Mesenchymal stem cell (in vitro differentiated cells and primary cell): ENCODE measurements around the gene ZNF469.

Experiments used
- DNase-seq: peaks from one replicate; pipeline ENCODE4 v3.0.0-alpha.2; 2013
- H2AFZ ChIP-seq: one replicate; pipeline ENCODE4 v1.6.1; 2013; ENCODE audit warnings: low read depth, mild to moderate bottlenecking, control low read depth, inconsistent platforms, low read length, moderate library complexity
- H2AK5ac ChIP-seq: 2 replicates; pipeline ENCODE4 v1.6.1; 2013; ENCODE audit warnings: low read length, moderate library complexity, mild to moderate bottlenecking, inconsistent platforms; ENCODE audit not compliant: severe bottlenecking
- H2BK120ac ChIP-seq: one replicate; pipeline ENCODE4 v1.6.1; 2013; ENCODE audit warnings: low read depth, mild to moderate bottlenecking, inconsistent platforms, low read length, moderate library complexity
- H2BK12ac ChIP-seq, 2 experiments: one replicate each; pipeline ENCODE4 v1.6.1; 2013; ENCODE audit warnings: inconsistent platforms in 2 of 2, low read length in 2 of 2, mild to moderate bottlenecking in 2 of 2, moderate library complexity in 2 of 2, control low read depth in 1 of 2
- H2BK15ac ChIP-seq: one replicate; pipeline ENCODE4 v1.6.1; 2013; ENCODE audit warnings: mild to moderate bottlenecking, low read depth, inconsistent platforms; ENCODE audit not compliant: poor library complexity, severe bottlenecking
- H2BK5ac ChIP-seq: 2 replicates; pipeline ENCODE4 v1.6.1; 2013; ENCODE audit warnings: low read depth, mild to moderate bottlenecking, low read length, control low read depth, inconsistent platforms; ENCODE audit not compliant: poor library complexity, severe bottlenecking
- H3K14ac ChIP-seq, 2 experiments: one replicate each; pipeline ENCODE4 v1.6.1; 2013; ENCODE audit warnings: inconsistent platforms in 2 of 2, low read length in 2 of 2, control low read depth in 1 of 2, mild to moderate bottlenecking in 1 of 2, moderate library complexity in 1 of 2
- H3K18ac ChIP-seq, 2 experiments: one replicate each; pipeline ENCODE4 v1.6.1; 2013; ENCODE audit warnings: inconsistent platforms in 2 of 2, low read length in 2 of 2, control low read depth in 1 of 2, low read depth in 1 of 2, mild to moderate bottlenecking in 1 of 2
- H3K23ac ChIP-seq, 2 experiments: one replicate each; pipeline ENCODE4 v1.6.1; 2013; ENCODE audit warnings: inconsistent platforms in 2 of 2, low read length in 2 of 2, mild to moderate bottlenecking in 2 of 2, moderate library complexity in 2 of 2, control low read depth in 1 of 2
- H3K27ac ChIP-seq: 2 replicates; pipeline ENCODE4 v1.5.1; 2013; ENCODE audit warnings: mild to moderate bottlenecking, moderate library complexity, low read length, control low read depth, inconsistent platforms; ENCODE audit not compliant: poor library complexity, severe bottlenecking
- H3K27me3 ChIP-seq, 2 experiments: 2 replicates each; pipeline versions ENCODE4 v1.6.1 to v1.7.0; 2013; ENCODE audit warnings: low read length in 2 of 2, mild to moderate bottlenecking in 2 of 2, moderate library complexity in 2 of 2, control low read depth in 1 of 2, inconsistent platforms in 1 of 2; ENCODE audit not compliant: control insufficient read depth in 1 of 2, insufficient read depth in 1 of 2
- H3K36me3 ChIP-seq, 2 experiments: 2 replicates each; pipeline versions ENCODE4 v1.6.1 to v1.7.0; 2013; ENCODE audit warnings: low read length in 2 of 2, control low read depth in 1 of 2, inconsistent platforms in 1 of 2, low read depth in 1 of 2, mild to moderate bottlenecking in 1 of 2; ENCODE audit not compliant: insufficient read depth in 2 of 2, control insufficient read depth in 1 of 2
- H3K4ac ChIP-seq, 2 experiments: one replicate each; pipeline ENCODE4 v1.6.1; 2013; ENCODE audit warnings: inconsistent platforms in 2 of 2, low read length in 2 of 2, mild to moderate bottlenecking in 2 of 2, moderate library complexity in 2 of 2, control low read depth in 1 of 2, low read depth in 1 of 2
- H3K4me1 ChIP-seq: 2 replicates; pipeline ENCODE4 v1.6.1; 2013; ENCODE audit warnings: low read depth, low read length, control low read depth; ENCODE audit not compliant: control insufficient read depth, insufficient read depth
- H3K4me2 ChIP-seq: 2 replicates; pipeline ENCODE4 v1.6.1; 2013; ENCODE audit warnings: low read length, mild to moderate bottlenecking, inconsistent platforms; ENCODE audit not compliant: poor library complexity, severe bottlenecking
- H3K4me3 ChIP-seq, 2 experiments: 2 replicates each; pipeline versions ENCODE4 v1.5.1 to v1.7.0; 2013; ENCODE audit warnings: low read length in 2 of 2, mild to moderate bottlenecking in 2 of 2, control low read depth in 1 of 2, low read depth in 1 of 2; ENCODE audit not compliant: insufficient read depth in 1 of 2
- H3K79me1 ChIP-seq: replicated peaks from 2 replicates; pipeline ENCODE4 v1.6.1; 2013; ENCODE audit warnings: mild to moderate bottlenecking, control low read depth, low read length, inconsistent platforms; ENCODE audit not compliant: poor library complexity, severe bottlenecking
- H3K9ac ChIP-seq: 2 replicates; pipeline ENCODE4 v1.7.0; 2013; ENCODE audit warnings: mild to moderate bottlenecking, low read length, moderate library complexity
- H3K9me3 ChIP-seq: 2 replicates; pipeline ENCODE4 v1.7.0; 2013; ENCODE audit warnings: mild to moderate bottlenecking, low read length; ENCODE audit not compliant: control insufficient read depth
- H4K8ac ChIP-seq: one replicate; pipeline ENCODE4 v1.6.1; 2013; ENCODE audit warnings: inconsistent platforms, mild to moderate bottlenecking, low read length, moderate library complexity
- H4K91ac ChIP-seq: one replicate; pipeline ENCODE4 v1.6.1; 2013; ENCODE audit warnings: mild to moderate bottlenecking, low read length, inconsistent platforms
- WGBS: methylation state at CpG from one replicate; pipeline ENCODE4 v1.1.7; 2013; ENCODE audit warnings: mixed read lengths; 5-methylcytosine and 5-hydroxymethylcytosine counted together

ZNF469 gene

GRCh38 chr16:88414521-88415380 is 32.0 kb downstream of the ZNF469 start:
- WGBS = 91% methylated on average over 34 of the region's 34 CpGs
- DNase-seq = no peak

GRCh38 chr16:88415381-88415705 is 32.6 kb downstream of the ZNF469 start:
- no peak overlapping the region for H2AFZ ChIP-seq
- H2BK120ac ChIP-seq = no peak overlapping the region
- no peak overlapping the region for H3K4ac ChIP-seq
- no peak overlapping the region for H3K23ac ChIP-seq
- H2BK15ac ChIP-seq = no peak overlapping the region
- H3K79me1 ChIP-seq = peaks cover 3% of the 10 kb centered on the region
- H3K9ac ChIP-seq = no peak overlapping the region
- no peak for DNase-seq
- no peak overlapping the region for H3K4me3 ChIP-seq
- WGBS = 90% methylated on average over 5 of the region's 5 CpGs
- no peaks in the 10 kb centered on the region for H3K27me3 ChIP-seq
- peaks cover 10 to 15% of the 10 kb centered on the region in 2 experiments for H3K36me3 ChIP-seq
- peaks cover 4% of the 10 kb centered on the region for H3K4me1 ChIP-seq
- H4K91ac ChIP-seq = no peak overlapping the region
- peak overlapping the region; percentile 13 for H4K8ac ChIP-seq
- H3K18ac ChIP-seq = peak overlapping the region in 1 of 2 experiments; percentile 30
- H2AK5ac ChIP-seq = no peak overlapping the region
- no peak overlapping the region for H3K4me2 ChIP-seq
- H3K14ac ChIP-seq = no peak overlapping the region
- H2BK12ac ChIP-seq = no peak overlapping the region
- H2BK5ac ChIP-seq = no peak overlapping the region
- H3K27ac ChIP-seq = no peak overlapping the region
- H3K9me3 ChIP-seq = no peaks in the 10 kb centered on the region

More at GRCh38 chr16:88414521-88415380, 32.0 kb downstream of the ZNF469 start:
- H2AK5ac ChIP-seq = no peak overlapping the region
- no peak overlapping the region for H2BK15ac ChIP-seq
- peak overlapping the region in 1 of 2 experiments; percentile 30 for H3K18ac ChIP-seq
- peaks cover 4% of the 10 kb centered on the region for H3K4me1 ChIP-seq
- H3K9me3 ChIP-seq = no peaks in the 10 kb centered on the region
- H3K27me3 ChIP-seq = no peaks in the 10 kb centered on the region
- H2BK12ac ChIP-seq = no peak overlapping the region
- H3K23ac ChIP-seq = no peak overlapping the region
- H3K27ac ChIP-seq = no peak overlapping the region
- H3K4me2 ChIP-seq = no peak overlapping the region
- H3K4ac ChIP-seq = no peak overlapping the region
- no peak overlapping the region for H4K91ac ChIP-seq
- no peak overlapping the region for H2AFZ ChIP-seq
- H3K79me1 ChIP-seq = peaks cover 3% of the 10 kb centered on the region
- no peak overlapping the region for H3K4me3 ChIP-seq
- H3K9ac ChIP-seq = no peak overlapping the region
- H4K8ac ChIP-seq = peak overlapping the region; percentile 13
- H3K14ac ChIP-seq = no peak overlapping the region
- no peak overlapping the region for H2BK5ac ChIP-seq
- no peak overlapping the region for H2BK120ac ChIP-seq
- H3K36me3 ChIP-seq = peaks cover 8 to 15% of the 10 kb centered on the region in 2 experiments

GRCh38 chr16:88415713-88416323 is 33.1 kb downstream of the ZNF469 start:
- DNase-seq = no peak
- no peaks in the 10 kb centered on the region for H3K9me3 ChIP-seq
- no peak overlapping the region for H3K14ac ChIP-seq
- H4K91ac ChIP-seq = no peak overlapping the region
- no peak overlapping the region for H2BK15ac ChIP-seq
- no peak overlapping the region for H2AFZ ChIP-seq
- no peak overlapping the region for H3K9ac ChIP-seq
- peaks cover 3% of the 10 kb centered on the region for H3K79me1 ChIP-seq
- H2BK12ac ChIP-seq = no peak overlapping the region
- no peak overlapping the region for H3K4ac ChIP-seq
- no peak overlapping the region for H3K23ac ChIP-seq
- H3K4me3 ChIP-seq = no peak overlapping the region
- no peak overlapping the region for H3K27ac ChIP-seq
- no peak overlapping the region for H2BK120ac ChIP-seq
- H3K18ac ChIP-seq = no peak overlapping the region
- H3K36me3 ChIP-seq = peaks cover 8 to 12% of the 10 kb centered on the region in 2 experiments
- H3K4me2 ChIP-seq = no peak overlapping the region
- peaks cover 4% of the 10 kb centered on the region for H3K4me1 ChIP-seq
- 85% methylated on average over 26 of the region's 29 CpGs for WGBS
- H4K8ac ChIP-seq = peak overlapping the region; percentile 13
- H3K27me3 ChIP-seq = no peaks in the 10 kb centered on the region
- H2AK5ac ChIP-seq = no peak overlapping the region
- H2BK5ac ChIP-seq = no peak overlapping the region

- H3K9me3 ChIP-seq = no peaks in the 10 kb centered on the region
- H2AFZ ChIP-seq = no peak overlapping the region
- peaks cover 3% of the 10 kb centered on the region for H3K79me1 ChIP-seq
- no peak overlapping the region for H2BK5ac ChIP-seq
- no peak overlapping the region for H3K4me2 ChIP-seq
- H3K4ac ChIP-seq = no peak overlapping the region
- no peak overlapping the region for H3K18ac ChIP-seq
- H3K27me3 ChIP-seq = no peaks in the 10 kb centered on the region
- peaks cover 4% of the 10 kb centered on the region for H3K4me1 ChIP-seq
- 95% methylated on average over 17 of the region's 17 CpGs for WGBS
- H2BK12ac ChIP-seq = no peak overlapping the region
- H3K27ac ChIP-seq = no peak overlapping the region
- H2AK5ac ChIP-seq = no peak overlapping the region
- no peak overlapping the region for H3K23ac ChIP-seq
- no peak overlapping the region for H2BK15ac ChIP-seq
- no peak overlapping the region for H4K91ac ChIP-seq
- peak overlapping the region; percentile 36 for H4K8ac ChIP-seq
- peaks cover 6 to 15% of the 10 kb centered on the region in 2 experiments for H3K36me3 ChIP-seq
- H2BK120ac ChIP-seq = no peak overlapping the region
- no peak for DNase-seq
- H3K9ac ChIP-seq = no peak overlapping the region
- H3K14ac ChIP-seq = no peak overlapping the region
- H3K4me3 ChIP-seq = no peak overlapping the region
These were observed 33.9 kb downstream of the ZNF469 start for GRCh38 chr16:88416686-88417085.
